ENCODE data around the gene SLC25A10.

SLC25A10 gene

DNA sequence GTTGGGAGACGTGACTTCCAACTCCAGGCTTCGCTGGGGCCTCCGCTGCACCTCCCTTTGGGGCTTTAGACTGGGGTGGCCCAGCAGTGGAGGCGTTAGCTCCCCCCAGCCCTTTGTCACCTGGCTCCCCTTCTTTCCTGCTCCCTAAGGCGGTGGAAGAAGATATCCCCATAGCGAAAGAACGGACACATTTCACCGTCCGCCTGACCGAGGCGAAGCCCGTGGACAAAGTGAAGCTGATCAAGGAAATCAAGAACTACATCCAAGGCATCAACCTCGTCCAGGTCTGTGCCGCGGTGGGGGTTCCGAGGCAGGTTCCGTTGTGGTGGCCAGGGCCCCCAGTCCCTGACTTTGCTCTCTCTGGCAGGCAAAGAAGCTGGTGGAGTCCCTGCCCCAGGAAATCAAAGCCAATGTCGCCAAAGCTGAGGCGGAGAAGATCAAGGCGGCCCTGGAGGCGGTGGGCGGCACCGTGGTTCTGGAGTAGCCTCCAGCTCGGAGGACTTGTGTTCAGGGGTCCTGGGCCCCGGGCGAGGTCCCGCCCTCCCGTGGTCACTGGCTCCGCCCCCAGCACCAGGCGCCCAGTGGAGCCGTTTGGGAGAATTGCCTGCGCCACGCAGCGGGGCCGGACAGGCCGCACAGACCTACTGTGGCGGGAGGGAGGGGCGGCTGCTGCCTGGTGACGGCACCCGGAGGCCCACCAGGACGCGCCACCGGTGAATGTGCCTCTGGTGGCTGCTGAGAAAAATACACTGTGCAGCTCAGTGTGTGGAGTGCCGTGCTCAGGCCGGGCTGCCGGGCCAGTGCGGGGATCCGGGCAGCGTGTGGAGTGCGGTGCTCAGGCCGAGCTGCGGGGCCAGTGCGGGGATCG, 5.1 kb upstream of the SLC25A10 start:
- DNase-seq, result no peak

DNA sequence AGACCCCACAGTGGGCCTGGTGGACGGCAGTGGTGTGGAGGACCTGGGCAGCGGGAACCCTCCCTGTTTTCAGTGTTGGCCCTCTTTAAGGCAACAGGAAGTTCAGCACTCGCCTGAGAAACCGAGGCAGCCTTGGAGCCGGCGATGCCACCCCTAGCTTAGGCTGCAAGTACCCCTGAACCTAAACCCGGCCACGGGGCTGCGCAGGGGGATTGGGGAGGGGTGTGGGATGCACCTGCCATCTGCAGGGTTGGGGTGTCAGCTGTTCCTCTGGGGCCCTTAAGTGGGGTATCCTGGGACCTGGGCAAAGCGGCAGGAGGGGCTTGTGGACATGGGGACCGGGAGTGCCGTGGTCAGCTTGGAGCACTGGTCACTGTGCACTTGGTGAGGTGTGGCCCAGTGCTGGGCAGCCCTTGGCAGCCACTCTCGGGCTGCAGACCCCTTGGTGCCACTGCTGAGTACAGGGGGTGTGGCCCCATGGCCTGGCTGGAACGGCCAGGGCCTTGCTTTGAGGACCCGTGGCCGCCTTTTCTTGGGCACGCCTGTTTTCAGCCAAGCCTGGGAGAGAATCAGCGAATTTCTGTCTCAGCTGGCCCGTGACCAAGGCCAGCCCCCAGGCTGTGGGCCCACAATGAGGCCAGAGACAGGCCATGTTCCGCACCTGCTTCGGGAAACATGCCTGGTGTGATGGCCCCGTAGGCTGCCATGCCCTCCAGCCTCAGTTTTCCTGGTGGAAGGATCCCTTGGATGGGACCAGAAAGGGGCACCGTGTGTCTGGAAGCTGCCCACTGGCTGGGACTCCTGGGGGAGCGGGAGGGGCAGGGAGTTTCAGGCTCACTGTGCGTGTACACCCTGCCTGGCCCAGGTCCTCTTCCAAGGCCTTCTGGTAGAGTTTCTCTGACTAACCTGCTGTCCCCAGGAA, 4.1 kb upstream of the SLC25A10 start:
- no peak for DNase-seq

DNA sequence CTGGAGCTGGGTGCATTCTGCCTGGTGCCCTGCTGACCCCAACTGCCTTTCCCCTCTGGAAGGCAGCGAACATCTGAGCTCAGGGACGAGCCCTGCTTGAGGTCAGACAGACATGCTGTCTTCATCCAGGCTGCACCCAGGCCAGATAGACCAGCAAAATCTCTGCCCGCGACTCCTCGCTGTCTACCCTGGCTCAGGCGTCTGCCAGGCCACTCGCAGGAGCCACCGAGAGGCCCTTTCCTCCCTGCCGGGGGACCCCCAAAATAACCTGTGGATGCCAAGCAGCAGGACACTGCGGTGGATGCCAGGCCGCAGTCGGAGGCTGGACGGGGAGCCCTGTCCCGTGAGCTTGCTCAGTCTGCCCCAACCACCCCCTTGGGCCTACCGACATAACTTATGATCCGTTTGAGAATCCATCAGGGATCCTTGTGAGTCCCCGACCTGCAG, 3.3 kb upstream of the SLC25A10 start:
- no peak for DNase-seq

DNA sequence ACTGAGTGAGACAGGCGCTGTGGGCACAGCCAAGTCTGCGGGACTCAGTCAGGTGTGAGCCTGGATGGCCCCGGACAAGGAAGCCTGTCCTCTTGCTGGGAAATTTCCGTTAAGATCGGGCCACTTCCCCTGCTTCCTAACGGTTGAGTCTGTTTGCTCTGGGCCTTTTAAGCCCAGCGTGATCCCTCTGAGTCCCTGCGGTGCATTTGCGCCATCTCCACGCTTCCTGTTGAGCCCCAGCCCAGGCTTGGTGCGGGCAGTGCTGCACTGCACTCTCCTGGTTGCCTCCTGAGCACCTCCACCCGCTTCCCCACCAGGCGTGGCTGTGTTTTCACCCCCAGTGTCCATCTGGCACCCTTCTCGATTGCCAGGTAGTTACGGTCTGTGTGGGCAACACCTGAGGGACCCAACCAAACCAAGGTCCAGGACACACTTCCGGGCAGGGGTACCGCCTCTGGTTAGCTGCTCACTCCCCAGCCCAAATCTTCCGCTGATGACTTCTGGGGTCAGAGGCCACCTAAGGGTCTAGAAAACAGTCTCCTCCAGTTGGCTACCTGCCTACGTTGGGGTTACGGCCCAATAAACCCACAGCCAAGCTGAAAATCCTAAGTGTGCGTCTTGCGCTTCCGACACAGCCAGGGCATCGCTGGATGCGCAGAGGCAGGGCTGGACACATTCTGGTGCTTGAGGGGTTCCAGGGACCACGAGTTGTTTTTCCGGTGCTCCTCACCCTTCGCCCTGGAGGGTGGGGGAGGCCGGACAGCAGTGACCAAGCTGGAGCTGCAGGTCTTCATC, 1.4 kb upstream of the SLC25A10 start:
- DNase-seq, result no peak

DNA sequence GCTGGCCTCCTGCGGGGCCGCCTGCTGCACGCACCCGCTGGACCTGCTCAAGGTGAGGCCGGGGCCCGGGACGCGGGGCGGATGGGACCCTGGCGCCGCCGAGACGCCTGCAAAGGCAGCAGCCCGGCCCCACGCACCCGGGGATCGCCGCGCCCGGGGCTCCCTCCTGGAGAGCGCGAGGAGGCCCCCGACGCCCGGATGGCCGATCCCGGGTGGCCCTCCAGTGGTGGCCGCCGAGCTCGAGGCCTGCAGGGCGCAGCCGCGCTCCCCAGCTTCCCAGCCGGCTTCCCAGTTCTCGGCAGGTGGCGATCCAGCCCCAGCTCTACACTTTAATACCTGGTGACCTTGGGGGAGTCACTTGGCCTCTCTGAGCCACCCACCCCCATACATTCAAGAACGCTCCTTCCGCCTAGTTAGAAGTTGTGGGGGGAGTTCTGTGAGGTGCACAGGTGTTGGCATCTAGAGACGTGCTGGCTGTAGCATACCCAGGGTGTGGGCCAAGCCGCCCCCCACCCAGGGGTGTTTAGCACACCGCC, 452 bp downstream of the SLC25A10 start:
- DNase-seq, result no peak

DNA sequence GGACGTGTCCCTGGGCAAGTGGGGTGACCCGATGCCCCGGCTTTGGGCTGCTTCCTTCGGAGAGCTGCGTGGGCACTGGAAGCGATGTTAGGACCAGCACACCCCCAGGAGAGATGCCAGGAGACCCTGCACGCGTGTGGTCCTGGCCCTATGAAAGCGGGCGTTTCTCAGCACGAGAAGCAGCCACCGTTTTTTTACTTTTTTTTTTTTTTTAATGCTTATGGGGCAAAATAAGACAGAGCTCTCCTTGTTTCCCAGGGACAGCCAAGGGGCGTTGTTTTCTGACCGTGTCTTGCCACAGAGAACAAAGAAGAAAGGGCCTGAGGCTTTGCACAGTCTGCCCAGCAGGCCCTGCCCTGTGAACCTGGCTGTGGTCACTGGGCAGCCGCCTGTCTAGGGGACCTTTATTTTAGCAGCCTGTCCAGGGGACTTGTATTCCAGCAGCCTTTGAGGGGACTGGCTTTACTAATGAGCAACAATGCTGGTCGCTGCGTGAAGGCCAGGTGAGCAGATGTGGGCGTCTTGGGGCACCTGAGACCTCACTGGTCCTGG, 996 bp downstream of the SLC25A10 start:
- no peak for DNase-seq

DNA sequence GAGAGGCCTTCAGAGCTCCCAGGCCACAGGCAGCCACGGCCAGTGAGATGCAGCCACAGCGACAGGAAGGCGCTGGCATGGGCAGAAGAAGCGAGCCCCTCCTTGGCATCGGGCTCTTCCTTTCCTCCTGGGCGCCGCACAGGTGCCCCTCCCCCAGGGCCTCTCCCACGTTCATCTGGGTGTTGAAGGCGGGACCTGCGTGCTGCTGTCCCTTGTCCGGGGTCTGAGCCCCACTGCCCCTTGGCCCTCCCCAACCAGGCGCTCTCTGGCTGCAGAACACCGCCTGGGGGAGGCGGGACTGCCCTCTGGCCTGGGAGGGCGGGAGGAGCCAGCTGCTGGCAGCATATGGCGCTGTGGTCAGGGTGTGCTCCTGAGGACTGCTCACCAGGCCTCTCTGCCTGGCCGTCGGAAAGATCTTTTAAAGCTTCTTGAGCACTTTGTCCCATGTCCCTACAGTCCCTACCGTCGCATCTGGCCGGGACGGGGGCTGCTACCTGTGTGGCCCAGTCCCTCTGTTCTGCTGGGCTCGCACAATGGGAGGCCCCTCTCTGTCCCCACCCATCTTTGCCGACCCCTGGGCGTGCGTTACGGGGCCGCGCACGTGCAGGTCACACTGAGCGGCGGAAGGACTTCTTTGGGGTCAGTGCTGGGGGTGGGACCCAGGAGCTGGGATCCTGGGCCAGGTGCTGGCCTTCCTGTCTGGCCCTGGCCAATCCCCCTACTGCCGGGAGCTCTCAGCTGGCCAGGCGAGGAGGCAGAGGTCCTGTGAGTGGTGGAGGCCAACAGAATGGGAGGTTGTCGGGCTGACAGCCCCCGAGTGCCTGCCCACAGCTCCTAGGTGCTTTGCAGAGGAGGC, 1.7 kb downstream of the SLC25A10 start:
- DNase-seq, result no peak

DNA sequence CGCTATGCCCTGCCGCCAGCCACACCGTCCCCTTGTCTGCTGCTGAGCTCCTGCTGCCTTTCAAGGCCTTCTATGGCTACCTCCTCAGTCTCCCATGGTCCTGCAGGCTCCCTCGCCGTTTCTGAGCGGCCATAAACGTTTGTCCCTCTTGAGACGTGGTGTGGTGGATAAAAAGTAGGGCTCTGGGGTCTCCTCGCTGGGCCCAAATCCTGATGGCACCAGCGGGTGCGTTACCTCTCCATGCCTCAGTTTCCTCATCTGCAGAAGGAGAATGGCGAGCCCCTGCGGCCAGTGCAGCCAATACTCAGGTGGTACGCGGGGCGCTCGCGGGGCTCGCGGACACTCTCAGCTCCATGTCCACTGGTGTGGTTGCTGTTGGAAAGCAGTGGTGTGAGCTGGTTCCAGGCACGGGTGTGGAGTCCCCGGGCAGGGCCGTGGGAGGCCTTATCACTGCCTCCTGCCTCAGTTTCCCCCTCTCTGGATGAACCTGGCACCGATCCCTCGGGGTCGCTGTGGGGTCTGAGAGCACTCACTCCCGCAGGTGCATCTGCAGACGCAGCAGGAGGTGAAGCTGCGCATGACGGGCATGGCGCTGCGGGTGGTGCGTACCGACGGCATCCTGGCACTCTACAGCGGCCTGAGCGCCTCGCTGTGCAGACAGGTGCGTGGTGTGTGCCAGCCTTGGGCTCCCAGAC, 2.5 kb downstream of the SLC25A10 start:
- DNase-seq, result no peak

DNA sequence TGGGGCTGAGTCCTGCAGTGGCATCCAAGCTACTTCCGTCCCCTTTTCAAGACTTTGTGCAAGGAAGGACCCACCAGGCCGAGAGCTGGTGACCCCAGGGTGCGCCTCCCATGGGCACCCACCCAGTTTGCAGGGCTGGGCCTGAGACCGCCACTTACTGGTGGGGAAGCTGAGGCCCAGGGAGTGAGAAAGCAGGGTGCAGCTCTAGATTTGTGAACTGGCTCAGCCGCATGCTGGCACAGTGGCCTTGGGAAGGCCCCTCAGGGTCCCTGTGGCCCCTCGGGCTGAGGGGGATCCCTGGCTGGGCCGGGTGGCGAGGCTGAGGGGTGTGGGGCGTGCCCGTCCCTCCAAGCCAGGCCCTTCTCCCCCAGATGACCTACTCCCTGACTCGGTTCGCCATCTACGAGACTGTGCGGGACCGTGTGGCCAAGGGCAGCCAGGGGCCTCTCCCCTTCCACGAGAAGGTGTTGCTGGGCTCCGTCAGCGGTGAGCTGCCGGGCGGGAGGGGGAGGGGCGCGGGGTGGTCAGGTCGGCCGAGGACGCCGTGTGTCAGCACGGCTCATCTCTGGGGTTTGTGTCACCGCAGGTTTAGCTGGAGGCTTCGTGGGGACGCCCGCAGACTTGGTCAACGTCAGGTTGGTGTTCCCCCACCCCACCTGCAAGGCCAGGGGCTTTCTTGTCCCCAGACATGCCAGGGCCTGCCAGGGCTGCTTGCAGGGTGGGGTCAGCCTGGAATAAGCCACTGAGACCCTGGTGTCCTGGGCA, 3.2 kb downstream of the SLC25A10 start:
- no peak for DNase-seq

DNA sequence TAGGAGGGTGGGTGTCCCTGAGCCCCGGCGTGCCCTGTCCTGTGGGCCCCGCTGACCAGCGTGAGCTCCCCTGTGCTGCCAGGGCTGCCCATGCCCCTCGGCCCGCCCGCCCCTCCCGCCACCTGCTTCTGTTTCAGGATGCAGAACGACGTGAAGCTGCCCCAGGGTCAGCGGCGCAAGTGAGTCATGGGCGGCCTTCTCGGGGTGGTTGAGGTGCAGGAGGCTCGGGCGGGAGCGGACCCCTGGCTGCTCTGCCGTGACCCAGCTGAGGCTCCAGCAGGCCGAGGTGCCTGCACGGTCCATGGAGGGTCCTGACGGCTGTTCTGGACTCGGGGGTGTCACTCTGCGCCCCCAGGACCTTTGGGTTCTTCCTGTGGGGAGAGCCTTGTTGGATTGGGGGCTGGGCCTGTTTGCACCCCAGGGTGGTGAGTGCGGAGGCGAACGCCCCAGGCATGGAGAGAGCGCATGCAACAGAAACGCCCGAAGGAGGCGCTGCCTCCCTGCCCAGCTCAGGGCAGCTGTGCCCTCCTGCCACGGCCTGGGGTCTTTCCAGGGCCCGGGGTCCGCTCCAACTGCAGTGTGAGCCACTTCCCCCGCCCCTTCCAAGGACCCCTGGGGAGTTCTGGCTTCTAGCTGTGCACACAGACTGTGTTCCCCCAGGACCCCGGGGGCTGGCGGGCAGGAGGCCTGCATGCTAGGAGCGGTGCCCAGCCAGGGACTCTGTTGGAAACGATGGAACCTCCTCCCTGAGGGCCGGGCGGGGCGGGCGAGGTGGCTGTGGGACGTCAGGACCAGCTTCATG, 4.0 kb downstream of the SLC25A10 start:
- DNase-seq, result no peak

DNA sequence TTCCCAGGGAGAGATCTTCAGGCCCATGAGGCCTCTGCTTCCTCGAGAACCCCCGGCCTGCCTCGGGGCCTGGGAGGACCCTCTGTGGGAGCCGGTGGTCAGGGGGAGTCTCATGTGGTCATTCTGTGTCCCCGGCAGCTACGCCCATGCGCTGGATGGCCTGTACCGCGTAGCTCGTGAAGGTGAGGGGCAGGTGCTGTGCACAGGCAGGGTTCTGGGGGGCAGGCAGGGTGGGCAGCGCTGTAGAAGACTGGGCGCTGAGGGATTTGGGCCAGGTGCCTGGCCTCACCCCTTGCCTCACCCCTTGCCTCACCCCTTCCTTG, 4.6 kb downstream of the SLC25A10 start:
- no peak for DNase-seq

DNA sequence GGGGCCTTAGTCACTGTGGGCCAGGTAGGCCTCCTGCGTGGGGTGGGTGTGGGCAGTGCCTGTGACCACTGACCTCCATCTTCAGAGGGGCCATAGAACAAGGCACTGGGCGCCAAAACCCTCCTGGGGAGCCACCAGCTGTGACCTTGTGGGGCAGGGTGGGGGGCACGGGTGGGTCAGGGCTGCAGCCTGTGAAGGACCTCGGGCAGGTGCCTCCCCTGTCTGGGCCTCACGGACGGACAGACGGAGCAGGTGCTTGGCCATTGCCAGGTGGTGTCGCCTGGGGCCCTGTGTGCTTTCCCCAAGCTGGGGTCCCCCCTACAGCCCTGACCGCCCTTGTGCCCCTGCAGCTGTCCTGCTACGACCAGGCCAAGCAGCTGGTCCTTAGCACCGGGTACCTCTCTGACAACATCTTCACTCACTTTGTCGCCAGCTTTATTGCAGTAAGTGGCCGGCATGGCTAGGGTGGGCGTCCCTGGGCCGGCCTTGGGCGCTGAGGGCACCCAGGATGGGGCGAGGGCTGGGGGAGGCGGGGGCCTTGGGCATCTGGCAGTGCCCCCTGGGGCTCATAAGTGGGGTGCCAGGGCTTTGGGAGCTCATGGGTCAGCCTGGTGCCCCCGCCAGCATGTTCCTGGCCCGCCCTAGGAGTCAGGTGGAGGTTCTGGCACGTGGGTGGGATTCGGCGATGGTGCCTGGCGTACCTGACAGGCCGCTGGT, 5.1 kb downstream of the SLC25A10 start:
- DNase-seq, result no peak

DNA sequence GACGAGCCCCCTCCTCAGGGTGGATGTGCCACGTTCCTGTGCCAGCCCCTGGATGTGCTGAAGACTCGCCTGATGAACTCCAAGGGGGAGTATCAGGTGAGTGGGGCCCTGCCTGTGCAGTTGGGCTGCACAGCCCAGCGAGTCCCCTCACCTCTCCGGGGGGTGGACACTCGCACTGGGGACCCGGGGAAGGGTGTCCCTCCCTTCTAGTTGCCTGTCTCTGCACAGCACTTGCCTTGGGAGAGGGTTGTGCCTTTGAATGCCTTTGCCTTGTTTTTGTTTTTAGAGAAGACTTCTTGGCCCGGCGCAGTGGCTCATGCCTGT, 5.6 kb downstream of the SLC25A10 start:
- DNase-seq, result no peak

DNA sequence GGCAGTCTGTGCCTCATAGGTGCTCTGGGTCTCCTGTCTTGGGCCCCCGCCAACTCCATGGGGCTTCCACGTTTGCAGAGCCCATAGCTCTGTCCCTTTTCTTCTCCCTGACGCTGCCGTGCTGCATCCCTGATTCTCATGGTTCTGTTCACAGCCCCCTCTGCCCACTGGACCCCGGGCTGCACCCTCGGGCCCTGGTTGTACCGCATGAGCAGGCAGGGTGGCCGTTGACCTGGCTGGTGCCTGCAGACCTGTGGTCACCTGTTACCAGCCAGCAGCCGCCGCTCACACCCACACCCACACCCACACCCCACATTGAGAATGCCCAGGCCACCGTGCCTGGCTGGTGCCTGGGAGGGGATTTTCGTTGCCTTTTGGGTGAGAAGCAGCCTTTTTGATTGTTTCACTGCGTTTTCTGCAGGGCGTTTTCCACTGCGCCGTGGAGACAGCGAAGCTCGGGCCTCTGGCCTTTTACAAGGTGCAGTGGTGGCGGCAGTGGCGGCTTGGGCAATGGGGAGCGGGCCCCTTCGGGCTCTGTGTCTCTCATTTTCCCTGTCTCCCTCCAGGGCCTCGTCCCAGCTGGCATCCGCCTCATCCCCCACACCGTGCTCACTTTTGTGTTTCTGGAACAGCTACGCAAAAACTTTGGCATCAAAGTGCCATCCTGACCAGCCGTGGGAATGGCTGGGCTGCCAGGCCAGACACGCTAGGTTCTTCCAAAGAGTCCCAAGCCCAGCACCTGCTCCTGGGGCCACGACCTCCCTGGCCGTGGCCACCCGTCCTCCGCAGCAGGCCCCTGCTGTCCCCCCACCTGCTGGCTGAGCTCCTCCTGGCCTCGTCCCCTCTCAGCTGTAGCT, 7.6 kb downstream of the SLC25A10 start:
- DNase-seq, result no peak

DNA sequence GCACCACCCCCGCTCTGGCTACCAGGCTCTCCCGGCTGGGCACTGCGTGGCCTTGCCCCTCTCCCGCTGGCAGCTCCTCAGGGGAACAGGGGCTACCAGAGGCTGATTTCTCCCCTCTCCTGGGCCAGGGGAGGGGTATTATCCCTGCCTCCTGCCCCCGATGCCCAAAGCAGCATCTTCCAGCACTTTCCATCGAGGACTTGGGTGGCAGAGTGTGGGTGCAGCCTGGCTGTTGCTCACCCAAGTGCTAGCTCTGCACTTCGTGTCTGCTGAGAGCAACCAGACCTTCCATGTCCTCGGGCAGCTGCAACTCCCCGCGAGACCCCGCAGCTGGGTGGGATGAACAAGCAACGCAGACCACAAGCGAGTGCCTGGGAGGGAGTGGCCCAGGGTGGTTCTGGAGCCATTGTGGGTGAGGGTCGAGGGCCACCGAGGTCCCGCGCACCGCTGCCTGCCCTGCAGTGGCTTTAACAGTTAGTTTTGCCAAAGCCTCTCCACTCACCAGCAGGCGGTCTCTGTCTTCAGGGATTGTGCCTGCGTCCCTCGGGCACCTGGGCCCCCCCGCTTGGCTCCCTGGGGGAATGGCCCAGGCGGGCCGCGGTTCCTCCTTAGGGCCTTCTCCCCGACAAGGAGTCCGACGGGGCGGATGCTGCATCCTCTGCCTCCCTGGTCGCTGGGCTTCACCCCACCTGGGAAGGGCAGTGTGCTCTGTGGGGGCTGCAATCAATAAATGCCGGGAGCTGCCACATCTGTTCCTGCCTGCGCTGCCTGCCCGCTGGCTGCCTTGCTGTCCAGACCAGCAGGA, 8.4 kb downstream of the SLC25A10 start:
- no peak for DNase-seq

DNA sequence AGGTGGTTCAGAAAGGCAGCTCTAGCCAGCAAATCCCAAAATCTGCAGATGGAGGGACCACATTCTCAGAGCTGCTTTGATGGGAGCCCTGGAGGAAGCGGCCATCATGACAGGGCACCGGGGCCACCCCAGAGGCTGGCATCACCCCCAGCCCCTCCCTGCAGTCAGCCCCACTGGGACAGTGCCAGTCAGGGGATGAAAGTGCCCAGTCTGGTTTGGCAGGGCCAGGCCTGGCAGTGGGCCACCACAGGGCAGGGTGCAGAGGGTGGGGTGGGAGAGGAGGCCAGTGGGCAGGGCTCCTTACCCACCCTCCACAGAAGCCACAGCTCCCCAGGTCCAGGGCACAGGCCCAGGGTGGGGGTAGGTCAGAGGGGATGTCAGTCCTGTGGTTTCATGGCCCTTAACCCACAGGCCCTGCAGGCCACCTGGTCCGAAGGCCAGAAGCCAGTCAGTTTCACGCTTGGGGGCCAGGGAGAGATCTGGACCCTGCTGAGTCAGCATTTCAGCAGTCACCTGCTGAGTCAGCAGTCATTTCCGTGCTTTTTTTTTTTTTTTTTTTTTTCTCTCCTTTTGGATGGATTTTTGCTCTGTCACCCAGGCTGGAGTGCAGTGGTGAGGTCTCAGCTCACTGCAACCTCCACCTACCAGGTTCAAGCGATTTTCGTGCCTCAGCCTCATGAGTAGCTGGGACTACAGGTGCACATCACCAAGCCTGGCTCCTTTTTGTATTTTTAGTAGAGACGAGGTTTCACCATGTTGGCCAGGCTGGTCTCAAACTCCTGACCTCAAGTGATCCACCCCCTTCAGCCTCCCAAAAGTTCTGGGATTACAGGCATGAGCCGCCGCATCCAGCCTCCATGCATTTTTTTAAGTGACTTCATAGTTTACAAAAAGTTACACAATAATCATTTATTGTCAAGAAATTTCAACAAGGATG, 10.4 kb downstream of the SLC25A10 start:
- DNase-seq, result no peak
